Measurements from ENCODE around the gene FEV. TPM values are rescaled to one million over a fixed set of nuclear protein-coding genes. Genes with fewer than 3 reads are reported as not detected.

Gene FEV
- polyA plus RNA-seq, 2 of the 4 experiments (the other 2 are of a cell fraction): not detected

DNA sequence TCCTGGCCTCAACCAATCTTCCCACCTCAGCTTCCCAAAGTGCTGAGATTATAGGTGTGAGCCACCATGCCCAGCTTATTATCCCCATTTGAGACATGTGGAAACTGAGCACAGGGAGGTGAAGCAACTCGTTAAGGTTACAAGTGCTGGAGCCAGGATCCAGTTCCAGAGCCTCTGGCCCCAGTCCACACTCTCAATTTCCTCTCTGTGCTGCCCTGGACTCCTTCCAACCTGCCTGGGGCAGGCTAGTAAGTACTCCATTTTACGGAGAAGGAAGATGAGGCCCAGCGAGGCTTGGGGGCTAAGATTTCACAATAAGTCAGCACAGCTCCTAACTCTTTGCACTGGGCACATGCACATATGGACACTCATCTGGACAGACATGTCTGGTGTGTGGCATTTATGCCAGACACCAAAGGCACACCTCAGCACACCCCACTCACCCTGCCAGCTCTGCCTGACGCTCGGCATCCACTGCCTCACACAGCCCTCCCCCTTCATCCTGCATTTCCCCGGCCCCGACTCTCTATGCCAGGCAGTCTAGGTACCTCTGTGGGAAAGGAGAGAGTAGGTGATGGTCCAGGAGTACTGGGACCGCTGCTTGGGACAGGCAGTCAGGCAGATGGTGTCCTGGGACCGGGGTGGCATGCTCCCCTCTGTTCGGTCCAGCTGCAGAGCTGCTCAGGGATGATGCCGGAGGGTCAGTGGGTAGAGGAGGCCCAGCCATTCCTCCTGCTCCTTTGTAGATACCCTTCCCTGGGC, 35.8 kb upstream of the FEV start:
- TF ChIP-seq, protein P1, sequence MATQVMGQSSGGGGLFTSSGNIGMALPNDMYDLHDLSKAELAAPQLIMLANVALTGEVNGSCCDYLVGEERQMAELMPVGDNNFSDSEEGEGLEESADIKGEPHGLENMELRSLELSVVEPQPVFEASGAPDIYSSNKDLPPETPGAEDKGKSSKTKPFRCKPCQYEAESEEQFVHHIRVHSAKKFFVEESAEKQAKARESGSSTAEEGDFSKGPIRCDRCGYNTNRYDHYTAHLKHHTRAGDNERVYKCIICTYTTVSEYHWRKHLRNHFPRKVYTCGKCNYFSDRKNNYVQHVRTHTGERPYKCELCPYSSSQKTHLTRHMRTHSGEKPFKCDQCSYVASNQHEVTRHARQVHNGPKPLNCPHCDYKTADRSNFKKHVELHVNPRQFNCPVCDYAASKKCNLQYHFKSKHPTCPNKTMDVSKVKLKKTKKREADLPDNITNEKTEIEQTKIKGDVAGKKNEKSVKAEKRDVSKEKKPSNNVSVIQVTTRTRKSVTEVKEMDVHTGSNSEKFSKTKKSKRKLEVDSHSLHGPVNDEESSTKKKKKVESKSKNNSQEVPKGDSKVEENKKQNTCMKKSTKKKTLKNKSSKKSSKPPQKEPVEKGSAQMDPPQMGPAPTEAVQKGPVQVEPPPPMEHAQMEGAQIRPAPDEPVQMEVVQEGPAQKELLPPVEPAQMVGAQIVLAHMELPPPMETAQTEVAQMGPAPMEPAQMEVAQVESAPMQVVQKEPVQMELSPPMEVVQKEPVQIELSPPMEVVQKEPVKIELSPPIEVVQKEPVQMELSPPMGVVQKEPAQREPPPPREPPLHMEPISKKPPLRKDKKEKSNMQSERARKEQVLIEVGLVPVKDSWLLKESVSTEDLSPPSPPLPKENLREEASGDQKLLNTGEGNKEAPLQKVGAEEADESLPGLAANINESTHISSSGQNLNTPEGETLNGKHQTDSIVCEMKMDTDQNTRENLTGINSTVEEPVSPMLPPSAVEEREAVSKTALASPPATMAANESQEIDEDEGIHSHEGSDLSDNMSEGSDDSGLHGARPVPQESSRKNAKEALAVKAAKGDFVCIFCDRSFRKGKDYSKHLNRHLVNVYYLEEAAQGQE (IDR thresholded peaks at IDR 0.05): no peak
- TF ChIP-seq ZNF302 (CRISPR knock-in tag; IDR thresholded peaks at IDR 0.05) (no peak), PHF8 (IDR thresholded peaks at IDR 0.05; ENCODE audit: borderline replicate concordance, low read depth) (no peak), ESRRA (IDR thresholded peaks at IDR 0.05; ENCODE audit: borderline replicate concordance, low read length) (no peak), GATA3 (IDR thresholded peaks at IDR 0.05; ENCODE audit: borderline replicate concordance) (no peak), JUNB (IDR thresholded peaks at IDR 0.05) (no peak), CHD2 (IDR thresholded peaks at IDR 0.05; ENCODE audit: low read length, partially characterized antibody) (no peak), FOXS1 (CRISPR knock-in tag; IDR thresholded peaks at IDR 0.05) (no peak), ZC3H11A (IDR thresholded peaks at IDR 0.05) (no peak)
- TF ChIP-seq, protein P2, sequence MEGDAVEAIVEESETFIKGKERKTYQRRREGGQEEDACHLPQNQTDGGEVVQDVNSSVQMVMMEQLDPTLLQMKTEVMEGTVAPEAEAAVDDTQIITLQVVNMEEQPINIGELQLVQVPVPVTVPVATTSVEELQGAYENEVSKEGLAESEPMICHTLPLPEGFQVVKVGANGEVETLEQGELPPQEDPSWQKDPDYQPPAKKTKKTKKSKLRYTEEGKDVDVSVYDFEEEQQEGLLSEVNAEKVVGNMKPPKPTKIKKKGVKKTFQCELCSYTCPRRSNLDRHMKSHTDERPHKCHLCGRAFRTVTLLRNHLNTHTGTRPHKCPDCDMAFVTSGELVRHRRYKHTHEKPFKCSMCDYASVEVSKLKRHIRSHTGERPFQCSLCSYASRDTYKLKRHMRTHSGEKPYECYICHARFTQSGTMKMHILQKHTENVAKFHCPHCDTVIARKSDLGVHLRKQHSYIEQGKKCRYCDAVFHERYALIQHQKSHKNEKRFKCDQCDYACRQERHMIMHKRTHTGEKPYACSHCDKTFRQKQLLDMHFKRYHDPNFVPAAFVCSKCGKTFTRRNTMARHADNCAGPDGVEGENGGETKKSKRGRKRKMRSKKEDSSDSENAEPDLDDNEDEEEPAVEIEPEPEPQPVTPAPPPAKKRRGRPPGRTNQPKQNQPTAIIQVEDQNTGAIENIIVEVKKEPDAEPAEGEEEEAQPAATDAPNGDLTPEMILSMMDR (IDR thresholded peaks at IDR 0.05): no peak
- TF ChIP-seq, protein P3, sequence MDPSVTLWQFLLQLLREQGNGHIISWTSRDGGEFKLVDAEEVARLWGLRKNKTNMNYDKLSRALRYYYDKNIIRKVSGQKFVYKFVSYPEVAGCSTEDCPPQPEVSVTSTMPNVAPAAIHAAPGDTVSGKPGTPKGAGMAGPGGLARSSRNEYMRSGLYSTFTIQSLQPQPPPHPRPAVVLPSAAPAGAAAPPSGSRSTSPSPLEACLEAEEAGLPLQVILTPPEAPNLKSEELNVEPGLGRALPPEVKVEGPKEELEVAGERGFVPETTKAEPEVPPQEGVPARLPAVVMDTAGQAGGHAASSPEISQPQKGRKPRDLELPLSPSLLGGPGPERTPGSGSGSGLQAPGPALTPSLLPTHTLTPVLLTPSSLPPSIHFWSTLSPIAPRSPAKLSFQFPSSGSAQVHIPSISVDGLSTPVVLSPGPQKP (IDR thresholded peaks at IDR 0.05; ENCODE audit: low read depth, low read length): no peak
- 56% methylated on average over 11 of the region's 11 CpGs for WGBS (ENCODE audit: missing lambda C conversion rate)
- Histone ChIP-seq H3K9me3 (no peaks in the 10 kb centered on the region), H3K27ac (no peak overlapping the region), H3K4me1 (no peaks in the 10 kb centered on the region), H3K4me3 (no peak overlapping the region), H3K4me2 (no peak overlapping the region)
- ChIA-PET POLR2A (no interaction called here), CTCF (interaction anchor here (0.8 to 7.8 kb wide), 10 partner anchors 9 to 130 kb away, joined by 3 to 53 read pairs (median 7); no protein-coding TSS in a partner anchor)
- ATAC-seq: no peak
- no peak for DNase-seq (ENCODE audit: low read depth in 1 of 2, low spot score in 1 of 2)
- FAIRE-seq: no peak

DNA sequence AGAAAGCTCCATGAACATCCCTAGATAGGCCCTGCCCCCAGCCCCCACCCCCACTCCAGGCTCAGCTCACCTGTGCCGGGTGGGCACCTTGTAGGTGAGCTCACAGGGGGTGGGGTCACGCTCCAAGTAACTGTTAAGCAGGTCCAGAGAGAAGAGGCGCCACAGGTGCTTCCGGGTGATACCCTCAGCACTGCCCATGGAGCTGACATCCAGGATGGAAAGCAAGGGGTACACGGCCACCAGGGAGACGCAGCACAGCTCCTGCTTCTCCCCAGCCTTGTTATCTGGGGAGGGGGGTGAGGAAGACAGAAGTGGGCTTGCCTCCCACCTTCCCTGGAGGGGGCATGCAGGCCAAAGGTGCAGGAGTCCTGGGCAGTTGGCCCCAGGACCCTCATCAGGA, 34.5 kb upstream of the FEV start:
- WGBS (ENCODE audit: missing lambda C conversion rate): 53% methylated on average over 3 of the region's 6 CpGs
- no peak overlapping the region for H3K27ac ChIP-seq

More for the DNA sequence above, 34.5 kb upstream of the FEV start:
- DNase-seq (ENCODE audit: low read depth in 1 of 2, low spot score in 1 of 2) (no peak), FAIRE-seq (no peak), ATAC-seq (no peak)
- Histone ChIP-seq H3K4me1 (no peaks in the 10 kb centered on the region), H3K9me3 (no peaks in the 10 kb centered on the region), H3K4me3 (no peak overlapping the region), H3K4me2 (no peak overlapping the region)
- ChIA-PET POLR2A (no interaction called here), CTCF (interaction anchor here (0.9 to 7.8 kb wide), 9 partner anchors 9 to 135 kb away, joined by 3 to 53 read pairs (median 5); no protein-coding TSS in a partner anchor)
- TF ChIP-seq FOSL2 (IDR thresholded peaks at IDR 0.05): no peak
- TF ChIP-seq FOSL2 (CRISPR knock-in tag; IDR thresholded peaks at IDR 0.05): no peak
- TF ChIP-seq NPAS2 (CRISPR knock-in tag; IDR thresholded peaks at IDR 0.05; ENCODE audit: borderline replicate concordance): no peak
- TF ChIP-seq HOXA7 (CRISPR knock-in tag; IDR thresholded peaks at IDR 0.05): no peak
- no peak for TF ChIP-seq SMC3 (IDR thresholded peaks at IDR 0.05)
- no peak for TF ChIP-seq EP300 (IDR thresholded peaks at IDR 0.05)
- TF ChIP-seq, protein P4, sequence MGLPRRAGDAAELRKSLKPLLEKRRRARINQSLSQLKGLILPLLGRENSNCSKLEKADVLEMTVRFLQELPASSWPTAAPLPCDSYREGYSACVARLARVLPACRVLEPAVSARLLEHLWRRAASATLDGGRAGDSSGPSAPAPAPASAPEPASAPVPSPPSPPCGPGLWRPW (IDR thresholded peaks at IDR 0.05): no peak
- TF ChIP-seq MYC (IDR thresholded peaks at IDR 0.05; ENCODE audit: borderline replicate concordance, low read length): no peak
- TF ChIP-seq, protein P5, sequence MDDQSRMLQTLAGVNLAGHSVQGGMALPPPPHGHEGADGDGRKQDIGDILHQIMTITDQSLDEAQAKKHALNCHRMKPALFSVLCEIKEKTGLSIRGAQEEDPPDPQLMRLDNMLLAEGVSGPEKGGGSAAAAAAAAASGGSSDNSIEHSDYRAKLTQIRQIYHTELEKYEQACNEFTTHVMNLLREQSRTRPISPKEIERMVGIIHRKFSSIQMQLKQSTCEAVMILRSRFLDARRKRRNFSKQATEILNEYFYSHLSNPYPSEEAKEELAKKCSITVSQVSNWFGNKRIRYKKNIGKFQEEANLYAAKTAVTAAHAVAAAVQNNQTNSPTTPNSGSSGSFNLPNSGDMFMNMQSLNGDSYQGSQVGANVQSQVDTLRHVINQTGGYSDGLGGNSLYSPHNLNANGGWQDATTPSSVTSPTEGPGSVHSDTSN (IDR thresholded peaks at IDR 0.05): no peak
- TF ChIP-seq GATA3 (IDR thresholded peaks at IDR 0.05; ENCODE audit: borderline replicate concordance): no peak
- no peak for TF ChIP-seq KDM5A (IDR thresholded peaks at IDR 0.05)
- TF ChIP-seq RARB (CRISPR knock-in tag; IDR thresholded peaks at IDR 0.05): no peak

All from A549 (cell line).